ENCODE results near the gene RPL37. TPM values are rescaled to one million over a fixed set of nuclear protein-coding genes. Genes with fewer than 3 reads are reported as not detected.
A peak's percentile ranks its signal among the peaks of the same experiment; 100 is the strongest.

Gene RPL37
- polyA plus RNA-seq, 1 donor (not counting 4 experiments of a cell fraction or from before 2014, with no cell fraction given), result 3,448 TPM

DNA sequence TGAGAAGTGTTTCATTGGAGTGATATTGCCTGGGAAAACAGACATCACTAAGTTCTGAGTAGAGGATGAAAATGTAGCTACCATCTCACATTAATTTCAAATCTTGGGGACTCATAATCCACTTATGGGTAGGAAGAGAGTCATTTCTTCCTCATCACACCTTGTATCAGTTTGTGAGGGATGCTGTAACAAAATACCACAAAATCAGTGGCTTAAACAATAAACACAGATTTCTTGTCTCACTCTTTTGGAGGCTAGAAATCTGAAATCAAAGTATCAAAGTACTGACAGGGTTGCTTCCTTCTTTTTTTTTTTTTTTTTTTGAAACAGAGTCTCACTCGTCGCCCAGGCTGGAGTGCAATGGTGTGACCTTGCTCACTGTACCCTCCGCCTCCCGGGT, 9.5 kb upstream of the RPL37 start:
- no peak overlapping the region for H3K4me3 ChIP-seq (ENCODE audit: control insufficient read depth in 2 of 3, extremely low read depth in 1 of 3, insufficient read depth in 2 of 3, low read depth in 1 of 3, low read length in 3 of 3)
- H2AFZ ChIP-seq (ENCODE audit: control insufficient read depth, low read length), result no peak overlapping the region
- H4K20me1 ChIP-seq (ENCODE audit: control insufficient read depth, extremely low read depth, insufficient read depth, low read length), result no peaks in the 10 kb centered on the region
- no peak for FAIRE-seq
- peaks cover 4% of the 10 kb centered on the region for H3K4me1 ChIP-seq (ENCODE audit: control insufficient read depth, extremely low read depth, insufficient read depth, low read length)
- dilution Hi-C loops (cut with MboI; ENCODE audit: extremely low pct_ligation_motif_present, low sequenced_read_pairs), result no loop called here
- no peak for DNase-seq (ENCODE audit: low read depth, low spot score)
- no peak for TF ChIP-seq EZH2 (IDR thresholded peaks at IDR 0.05; ENCODE audit: low read length)
- TF ChIP-seq, protein P1, sequence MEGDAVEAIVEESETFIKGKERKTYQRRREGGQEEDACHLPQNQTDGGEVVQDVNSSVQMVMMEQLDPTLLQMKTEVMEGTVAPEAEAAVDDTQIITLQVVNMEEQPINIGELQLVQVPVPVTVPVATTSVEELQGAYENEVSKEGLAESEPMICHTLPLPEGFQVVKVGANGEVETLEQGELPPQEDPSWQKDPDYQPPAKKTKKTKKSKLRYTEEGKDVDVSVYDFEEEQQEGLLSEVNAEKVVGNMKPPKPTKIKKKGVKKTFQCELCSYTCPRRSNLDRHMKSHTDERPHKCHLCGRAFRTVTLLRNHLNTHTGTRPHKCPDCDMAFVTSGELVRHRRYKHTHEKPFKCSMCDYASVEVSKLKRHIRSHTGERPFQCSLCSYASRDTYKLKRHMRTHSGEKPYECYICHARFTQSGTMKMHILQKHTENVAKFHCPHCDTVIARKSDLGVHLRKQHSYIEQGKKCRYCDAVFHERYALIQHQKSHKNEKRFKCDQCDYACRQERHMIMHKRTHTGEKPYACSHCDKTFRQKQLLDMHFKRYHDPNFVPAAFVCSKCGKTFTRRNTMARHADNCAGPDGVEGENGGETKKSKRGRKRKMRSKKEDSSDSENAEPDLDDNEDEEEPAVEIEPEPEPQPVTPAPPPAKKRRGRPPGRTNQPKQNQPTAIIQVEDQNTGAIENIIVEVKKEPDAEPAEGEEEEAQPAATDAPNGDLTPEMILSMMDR (optimal IDR thresholded peaks at IDR 0.05 in 1 of 3, IDR thresholded peaks at IDR 0.05 in 1 of 3, conservative IDR thresholded peaks at IDR 0.05 in 1 of 3; ENCODE audit: extremely low read depth in 1 of 3, insufficient read depth in 2 of 3, low read length in 3 of 3), result no peak
- H3K9me1 ChIP-seq (ENCODE audit: control insufficient read depth, extremely low read depth, insufficient read depth, low read length), result no peaks in the 10 kb centered on the region
- no peaks in the 10 kb centered on the region for H3K27me3 ChIP-seq (ENCODE audit: control insufficient read depth, extremely low read depth, insufficient read depth, low read length)
- no peak overlapping the region for H3K4me2 ChIP-seq (ENCODE audit: control insufficient read depth, extremely low read depth, insufficient read depth, low read depth, low read length)
- H3K9me3 ChIP-seq (ENCODE audit: control insufficient read depth, low read depth, low read length), result no peaks in the 10 kb centered on the region
- no peak overlapping the region for H3K27ac ChIP-seq (ENCODE audit: control insufficient read depth, insufficient read depth, low read length)
- no peak overlapping the region for H3K9ac ChIP-seq (ENCODE audit: control insufficient read depth, extremely low read depth, insufficient read depth, low read length)
- H3K79me2 ChIP-seq (ENCODE audit: control insufficient read depth, insufficient read depth, low read length), result no peaks in the 10 kb centered on the region
- H3K36me3 ChIP-seq (ENCODE audit: control insufficient read depth in 2 of 2, extremely low read depth in 1 of 2, insufficient read depth in 2 of 2, low read length in 2 of 2), result no peaks in the 10 kb centered on the region

DNA sequence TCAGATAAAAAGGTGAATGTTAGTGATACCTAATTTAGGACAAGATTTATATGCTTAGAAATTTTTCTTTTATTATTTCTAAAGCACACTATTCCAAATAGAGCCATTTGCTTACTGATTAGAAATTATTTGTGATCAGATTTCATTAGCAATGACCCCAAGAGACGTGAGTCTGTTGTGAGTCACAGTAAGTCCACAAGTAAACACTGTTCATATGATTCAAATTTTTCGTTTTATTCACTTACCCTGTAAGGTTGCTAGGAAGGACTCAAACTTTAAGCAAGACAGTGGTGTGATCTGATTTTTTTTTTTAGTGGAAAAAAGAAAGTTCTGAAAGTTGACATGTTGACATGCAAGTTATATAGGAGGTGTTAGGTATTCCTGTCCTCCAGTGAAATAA, 7.3 kb upstream of the RPL37 start:
- dilution Hi-C loops (cut with MboI; ENCODE audit: extremely low pct_ligation_motif_present, low sequenced_read_pairs), result no loop called here
- no peak overlapping the region for H2AFZ ChIP-seq (ENCODE audit: control insufficient read depth, low read length)
- no peaks in the 10 kb centered on the region for H3K9me1 ChIP-seq (ENCODE audit: control insufficient read depth, extremely low read depth, insufficient read depth, low read length)
- no peaks in the 10 kb centered on the region for H3K9me3 ChIP-seq (ENCODE audit: control insufficient read depth, low read depth, low read length)
- no peaks in the 10 kb centered on the region for H4K20me1 ChIP-seq (ENCODE audit: control insufficient read depth, extremely low read depth, insufficient read depth, low read length)
- H3K27me3 ChIP-seq (ENCODE audit: control insufficient read depth, extremely low read depth, insufficient read depth, low read length), result no peaks in the 10 kb centered on the region
- H3K27ac ChIP-seq (ENCODE audit: control insufficient read depth, insufficient read depth, low read length), result no peak overlapping the region
- H3K4me2 ChIP-seq (ENCODE audit: control insufficient read depth, extremely low read depth, insufficient read depth, low read depth, low read length), result peak overlapping the region; percentile 69
- peaks cover 4% of the 10 kb centered on the region for H3K4me1 ChIP-seq (ENCODE audit: control insufficient read depth, extremely low read depth, insufficient read depth, low read length)
- DNase-seq (ENCODE audit: low read depth, low spot score) (no peak), FAIRE-seq (no peak)
- no peaks in the 10 kb centered on the region for H3K79me2 ChIP-seq (ENCODE audit: control insufficient read depth, insufficient read depth, low read length)
- no peaks in the 10 kb centered on the region for H3K36me3 ChIP-seq (ENCODE audit: control insufficient read depth in 2 of 2, extremely low read depth in 1 of 2, insufficient read depth in 2 of 2, low read length in 2 of 2)
- TF ChIP-seq, protein P1 (optimal IDR thresholded peaks at IDR 0.05 in 1 of 3, IDR thresholded peaks at IDR 0.05 in 1 of 3, conservative IDR thresholded peaks at IDR 0.05 in 1 of 3; ENCODE audit: extremely low read depth in 1 of 3, insufficient read depth in 2 of 3, low read length in 3 of 3), result no peak
- no peak for TF ChIP-seq EZH2 (IDR thresholded peaks at IDR 0.05; ENCODE audit: low read length)
- peak overlapping the region in 1 of 3 experiments; percentile 32 for H3K4me3 ChIP-seq (ENCODE audit: control insufficient read depth in 2 of 3, extremely low read depth in 1 of 3, insufficient read depth in 2 of 3, low read depth in 1 of 3, low read length in 3 of 3)
- no peak overlapping the region for H3K9ac ChIP-seq (ENCODE audit: control insufficient read depth, extremely low read depth, insufficient read depth, low read length)

Measured in keratinocyte (primary cell).